HG03378 (cell line): ENCODE measurements around the gene AFTPH.

Experiments
- ATAC-seq: cut with Tn5 transposase; IDR thresholded peaks from one replicate; pipeline ENCODE4 v1.9.1; 2021; ENCODE audit warnings: mild to moderate bottlenecking, moderate library complexity; ENCODE audit not compliant: unreplicated experiment

Gene AFTPH

DNA sequence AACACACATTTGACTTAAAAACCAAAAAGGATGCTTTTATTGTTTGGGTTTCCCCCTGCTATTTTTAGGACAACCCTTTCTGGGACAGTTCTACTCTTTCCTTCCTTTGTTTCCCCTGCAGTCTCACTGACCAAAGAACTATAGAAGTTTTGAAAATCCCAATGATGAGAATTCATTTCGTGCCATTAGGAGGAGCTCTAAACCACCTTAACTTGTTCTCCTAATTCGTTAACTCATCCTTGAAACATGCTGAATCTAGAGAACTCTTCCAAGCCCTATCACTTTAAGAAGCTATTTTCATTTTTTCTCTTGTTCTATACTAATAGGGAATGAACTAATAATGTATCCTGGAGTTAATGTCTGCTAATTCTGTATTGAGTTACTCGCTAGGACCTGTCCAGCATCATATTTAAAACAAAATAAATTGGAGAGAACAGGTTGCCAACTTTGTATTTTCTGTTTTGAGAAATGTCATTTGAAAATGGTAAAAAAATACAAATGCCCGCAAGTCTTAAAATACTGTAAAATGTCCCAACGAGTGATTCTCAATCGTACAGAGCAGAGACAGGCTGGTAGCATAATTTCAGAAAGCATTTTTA is 62.9 kb downstream of the AFTPH start:
- no peak for ATAC-seq

DNA sequence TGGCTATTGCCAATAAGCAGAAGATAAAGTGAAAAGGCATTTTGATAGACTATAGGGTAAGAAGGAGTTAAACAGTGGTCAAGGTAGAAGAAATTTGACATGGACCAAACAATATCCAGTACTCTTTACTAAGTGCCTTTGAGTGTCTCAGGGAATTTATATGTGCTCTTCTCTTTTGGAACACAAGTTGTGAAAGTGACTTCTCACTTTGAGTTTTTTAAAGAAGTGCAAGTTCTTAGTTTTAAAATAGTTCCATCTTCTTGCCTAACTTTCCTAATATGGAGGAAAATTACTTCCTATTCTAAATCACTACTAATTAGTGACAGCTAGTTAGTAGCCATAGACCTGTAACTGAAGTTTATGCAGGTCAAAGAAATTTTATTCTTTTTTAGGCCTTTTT is 63.4 kb downstream of the AFTPH start:
- no peak for ATAC-seq

DNA sequence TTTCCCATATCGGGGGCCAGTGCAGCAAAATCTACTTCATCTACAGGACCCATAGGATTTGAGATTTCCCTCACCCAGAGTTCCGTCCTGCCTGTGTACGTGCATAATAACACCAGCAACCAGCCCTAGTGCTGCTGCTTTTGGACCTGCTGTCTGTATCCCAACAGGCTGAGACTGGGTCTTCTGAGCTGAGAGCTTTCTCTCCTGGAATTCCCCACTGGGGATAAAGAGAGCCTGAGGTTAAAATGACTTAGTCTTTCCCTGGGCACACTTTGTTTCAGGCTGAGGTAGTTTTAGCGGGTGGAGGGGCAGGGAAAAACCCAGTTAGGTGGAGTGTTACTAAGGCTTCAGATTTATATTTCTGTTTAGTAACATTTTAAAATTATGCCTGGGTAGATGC is 67.1 kb downstream of the AFTPH start:
- ATAC-seq, result no peak

DNA sequence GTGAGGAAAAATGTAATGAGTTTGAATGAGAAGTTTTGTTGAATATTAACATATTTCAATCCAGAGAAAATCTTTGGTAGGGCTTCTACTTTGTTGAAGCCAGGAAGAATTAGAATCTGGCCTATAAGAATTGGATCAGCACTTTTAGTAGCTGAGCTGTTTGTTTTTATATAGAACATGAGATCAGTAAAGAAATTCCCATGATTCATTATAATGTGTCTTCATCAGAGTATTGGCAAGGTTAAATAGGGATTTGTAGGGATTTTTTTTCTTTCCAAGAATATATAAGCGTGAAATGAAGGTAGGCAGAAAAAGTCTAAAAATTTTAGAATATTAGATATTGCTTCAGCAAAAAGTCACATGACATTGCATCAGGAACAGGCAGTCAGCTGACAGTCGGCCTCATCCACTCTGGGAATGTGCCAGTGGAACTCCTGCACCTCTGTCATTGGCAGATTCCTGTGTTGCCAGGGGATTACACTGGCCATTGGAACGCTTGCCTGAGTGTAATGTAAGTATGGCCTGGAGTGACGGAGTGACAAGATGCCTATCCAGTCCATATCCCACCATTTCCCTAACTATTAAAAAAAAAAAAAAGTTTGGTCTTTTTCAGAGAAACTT is 69.0 kb downstream of the AFTPH start:
- no peak for ATAC-seq

DNA sequence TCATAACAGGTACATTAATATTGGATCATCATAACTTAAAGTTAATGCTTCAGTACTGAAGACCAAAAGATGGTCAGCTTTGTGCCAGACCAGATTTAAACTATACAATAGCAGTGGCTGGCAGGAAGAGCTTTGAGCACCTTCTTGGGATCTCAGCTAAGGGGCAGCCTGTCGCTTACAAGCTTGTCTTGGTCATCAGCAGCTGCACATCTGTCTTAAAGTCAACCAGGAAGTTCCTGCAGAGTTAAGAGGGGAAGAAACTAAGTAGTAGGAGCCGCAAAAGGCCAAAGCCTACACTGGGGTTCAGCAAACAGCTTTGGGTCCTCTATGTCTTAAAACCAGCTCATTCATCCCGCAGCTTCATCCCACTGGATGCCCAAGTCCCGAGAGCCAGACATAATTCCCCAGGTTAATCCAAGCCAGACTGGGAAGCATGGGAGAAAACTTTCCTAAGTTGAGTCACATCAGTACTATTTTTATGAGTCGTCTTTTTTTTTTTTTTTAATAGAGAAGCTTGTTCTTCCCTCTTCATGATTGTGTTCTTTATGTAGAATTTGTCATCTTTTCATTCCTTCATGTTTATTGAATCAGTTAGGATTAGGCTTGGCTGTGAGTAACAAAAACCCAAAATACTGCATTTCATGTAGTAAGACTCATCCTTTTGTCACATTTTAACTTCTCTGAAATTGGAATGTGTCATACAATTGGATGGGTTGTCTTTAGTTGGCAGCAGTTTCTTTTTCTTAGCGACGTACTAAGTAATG is 70.3 kb downstream of the AFTPH start:
- ATAC-seq, result no peak

DNA sequence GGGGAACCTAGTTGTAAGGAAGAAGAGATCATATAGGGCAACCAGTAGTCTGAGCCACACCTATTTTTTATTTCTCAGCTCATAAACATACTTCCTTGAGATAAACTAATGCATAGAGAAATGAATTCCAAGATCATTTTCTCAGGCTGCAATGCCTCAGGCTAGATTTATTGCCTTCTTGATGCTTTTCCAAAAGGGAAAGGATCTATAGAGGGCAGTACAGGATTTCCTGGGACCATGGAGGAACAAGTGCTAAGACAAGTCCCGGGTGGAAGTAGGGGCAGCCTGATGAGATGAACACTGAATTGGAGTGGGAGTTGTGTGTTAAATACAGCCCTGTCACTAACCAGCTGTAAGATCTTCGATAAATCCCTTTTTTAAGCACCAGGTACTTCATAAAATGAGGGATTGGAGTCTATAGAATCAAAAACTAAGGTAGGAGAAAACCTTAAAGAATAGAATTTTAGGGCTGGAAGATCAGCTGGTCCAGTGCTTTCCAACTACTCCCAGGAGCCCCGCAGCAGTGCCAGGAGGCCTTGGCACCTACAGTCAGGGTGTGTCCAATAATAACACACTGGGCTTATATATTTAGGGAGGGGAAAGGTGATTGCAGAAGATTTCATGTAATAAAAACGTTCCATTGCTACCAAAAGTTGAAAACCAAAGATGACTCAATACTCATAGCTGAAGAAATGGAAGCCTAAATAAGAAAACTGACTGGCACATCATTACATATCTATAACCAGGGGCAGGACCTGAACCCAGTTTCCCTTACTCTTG is 71.5 kb downstream of the AFTPH start:
- ATAC-seq, result no peak

DNA sequence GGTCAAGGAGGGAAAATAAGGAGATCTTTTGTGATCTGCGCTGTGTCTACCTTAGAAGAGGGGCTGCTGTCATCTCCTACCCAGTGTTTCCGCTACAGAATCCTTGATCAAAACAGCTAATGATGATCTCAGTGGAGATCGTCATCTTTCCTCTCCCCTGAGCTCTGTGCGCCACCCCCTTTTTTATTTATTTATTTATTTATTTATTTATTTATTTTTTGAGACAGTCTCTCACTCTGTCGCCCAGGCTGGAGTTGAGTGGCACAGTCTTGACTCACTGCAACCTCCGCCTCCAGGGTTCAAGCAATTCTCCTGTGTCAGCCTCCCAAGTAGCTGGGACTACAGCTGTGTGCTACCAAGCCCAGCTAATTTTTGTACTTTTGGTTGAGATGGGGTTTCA is 74.1 kb downstream of the AFTPH start:
- ATAC-seq, result no peak

DNA sequence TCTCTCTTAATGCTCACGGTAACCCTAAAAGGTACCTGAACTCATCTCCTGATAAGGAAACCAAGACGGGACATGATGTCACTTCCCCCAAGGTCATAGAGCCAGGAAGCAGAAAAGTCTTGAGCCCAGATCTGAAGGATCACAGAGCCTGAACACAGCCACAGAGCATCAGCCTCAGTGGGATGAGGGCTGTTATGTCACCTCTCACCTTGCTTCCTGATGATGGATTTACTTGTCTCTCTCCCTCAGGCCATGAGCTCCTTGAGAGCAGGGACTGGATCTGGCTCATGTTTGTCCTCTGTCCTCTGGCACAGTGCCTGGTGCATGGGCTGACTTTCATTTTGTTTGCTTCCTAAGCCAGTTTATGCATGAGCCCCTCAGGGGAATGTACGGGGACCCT is 75.3 kb downstream of the AFTPH start:
- no peak for ATAC-seq

DNA sequence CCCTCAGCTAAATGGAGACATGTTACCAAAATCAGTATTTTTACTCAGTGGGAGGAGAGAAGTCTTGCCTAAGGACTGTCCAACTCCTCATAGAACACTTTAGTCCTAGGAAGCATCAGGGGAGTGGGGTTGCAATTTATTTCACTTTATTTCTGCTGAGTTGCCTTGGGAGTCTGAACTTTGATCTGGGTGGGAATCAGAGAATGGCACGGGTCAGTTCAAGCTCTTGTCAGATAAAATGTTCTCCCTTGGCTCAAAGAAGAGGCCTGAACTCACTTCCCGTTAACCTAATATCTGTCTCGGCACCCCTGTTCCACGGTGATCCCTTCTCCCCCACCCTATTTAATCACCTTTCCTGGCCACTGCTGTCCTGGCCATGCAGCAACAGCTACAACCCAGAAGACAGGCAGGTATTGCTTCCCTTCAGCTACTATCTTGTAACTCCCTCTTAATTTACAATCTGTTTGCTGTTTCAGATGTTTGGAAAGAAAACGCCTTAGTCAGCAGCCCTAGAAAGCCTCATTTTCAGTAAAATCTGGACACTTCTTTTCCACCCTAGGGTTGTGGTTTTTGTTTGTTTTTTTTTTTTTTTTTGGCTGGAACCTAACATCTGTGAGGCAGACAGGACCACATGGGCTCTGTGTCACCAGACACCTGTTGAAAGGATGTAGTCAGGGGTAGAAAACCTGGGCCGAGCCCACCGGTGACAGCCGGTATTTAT is 77.1 kb downstream of the AFTPH start:
- no peak for ATAC-seq

DNA sequence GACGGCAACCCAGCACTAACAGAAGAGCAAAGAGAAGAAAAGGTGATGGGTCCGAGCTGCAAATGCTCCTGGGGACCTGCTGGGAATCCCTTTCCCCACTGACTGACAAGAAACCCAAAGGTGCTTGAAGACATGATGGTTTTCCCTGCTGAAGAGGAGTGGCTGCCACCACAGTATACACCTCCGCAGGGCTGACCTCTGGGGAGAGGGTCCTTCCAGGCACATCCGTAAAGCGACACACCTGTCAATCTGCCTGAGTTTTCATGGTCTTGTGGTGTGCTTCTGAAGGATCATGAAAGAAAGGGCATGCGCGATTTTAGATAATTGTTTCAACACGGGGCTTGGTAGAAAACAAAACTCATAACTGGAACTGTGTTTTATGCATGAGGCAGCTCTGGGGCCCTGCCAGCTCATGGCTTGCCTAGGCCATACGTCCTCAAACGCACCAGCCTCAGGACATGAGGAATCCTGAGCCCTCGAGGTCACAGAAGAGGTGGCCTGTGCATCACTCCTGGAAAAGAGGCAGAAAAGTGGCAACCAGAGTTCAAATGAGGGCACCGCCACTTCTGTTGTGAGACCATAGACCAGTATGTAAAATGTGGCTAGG is 77.8 kb downstream of the AFTPH start:
- ATAC-seq, result no peak

DNA sequence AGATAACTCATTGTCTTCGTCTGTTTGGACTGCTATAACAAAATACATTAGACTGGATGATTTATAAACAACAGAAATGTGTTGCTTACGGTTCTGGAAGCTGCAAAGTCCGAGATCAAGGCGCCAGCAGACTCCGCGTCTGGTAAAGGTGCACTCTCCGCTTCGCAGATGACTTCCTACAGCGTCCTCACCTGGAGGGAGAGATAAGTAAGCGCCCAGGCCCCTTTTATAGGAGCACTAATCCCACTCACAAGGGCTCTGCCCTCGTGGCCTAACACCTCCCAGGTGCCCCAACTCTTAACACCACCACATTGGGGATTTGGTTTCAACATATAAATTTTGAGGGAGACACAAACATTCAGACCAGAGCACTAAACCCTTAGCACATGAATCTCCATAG is 78.3 kb downstream of the AFTPH start:
- no peak for ATAC-seq

DNA sequence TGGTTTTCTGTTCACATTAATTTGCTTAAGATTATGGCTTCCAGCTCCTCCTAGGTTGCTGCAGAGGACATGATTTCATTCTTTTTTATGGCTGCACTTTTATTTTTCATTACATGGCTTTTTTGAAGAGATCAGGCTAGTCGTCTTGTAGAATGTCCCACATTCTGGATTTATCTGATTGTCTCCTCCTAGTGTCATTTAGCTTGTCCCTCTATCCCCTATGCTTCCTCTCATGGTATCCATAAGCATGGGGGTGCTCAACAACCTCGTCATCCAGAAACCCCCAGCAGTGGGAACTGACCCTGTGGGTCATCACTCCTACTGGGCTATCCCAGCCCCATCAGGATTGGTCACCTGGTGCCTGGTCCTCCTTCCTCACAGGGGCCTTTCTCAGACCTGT is 80.0 kb downstream of the AFTPH start:
- no peak for ATAC-seq

DNA sequence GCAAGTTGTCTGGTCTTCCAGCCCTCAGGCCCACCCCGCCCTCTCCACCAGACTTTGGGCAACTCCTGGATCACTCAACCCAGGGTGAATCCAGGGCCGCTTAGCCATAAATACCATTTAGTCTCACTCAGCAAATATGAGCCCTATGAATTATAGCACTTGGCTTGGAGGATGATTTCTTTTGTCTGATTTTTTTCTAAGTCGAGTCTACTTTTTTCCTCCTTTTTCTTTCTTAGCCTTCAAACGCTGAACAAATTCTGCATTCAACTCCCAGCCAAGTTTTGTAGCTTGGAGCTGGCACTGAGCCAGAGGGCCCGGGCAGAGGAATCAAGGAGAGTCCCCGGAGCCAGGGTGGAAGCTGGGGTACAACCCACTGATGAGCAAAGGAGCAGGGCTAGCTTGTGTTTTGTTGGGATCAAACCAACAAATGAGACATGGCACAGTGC is 80.9 kb downstream of the AFTPH start:
- no peak for ATAC-seq

DNA sequence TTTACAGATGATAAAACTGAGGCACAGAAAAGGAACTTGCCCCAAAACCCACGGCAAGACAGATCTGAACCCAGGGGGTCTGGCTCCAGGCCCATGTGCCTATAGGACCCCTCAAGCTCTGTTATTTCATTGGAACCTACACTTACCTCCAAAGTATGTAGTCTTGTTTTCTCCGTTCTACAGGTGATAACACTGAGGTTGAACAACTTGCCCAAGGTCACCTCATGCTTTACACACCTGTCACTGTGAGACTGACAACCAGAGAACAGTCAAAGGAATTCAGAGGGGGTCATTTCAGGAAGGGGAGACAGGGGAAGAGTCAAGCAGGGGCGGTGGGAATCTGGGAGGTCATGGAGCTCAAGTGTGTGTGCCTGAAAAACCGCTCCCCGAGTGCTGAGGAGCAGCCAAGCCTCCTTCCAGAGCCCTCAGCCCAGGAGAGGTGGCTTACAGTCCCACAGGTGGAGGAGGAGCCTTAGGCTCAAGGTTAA is 81.9 kb downstream of the AFTPH start:
- ATAC-seq, result no peak

DNA sequence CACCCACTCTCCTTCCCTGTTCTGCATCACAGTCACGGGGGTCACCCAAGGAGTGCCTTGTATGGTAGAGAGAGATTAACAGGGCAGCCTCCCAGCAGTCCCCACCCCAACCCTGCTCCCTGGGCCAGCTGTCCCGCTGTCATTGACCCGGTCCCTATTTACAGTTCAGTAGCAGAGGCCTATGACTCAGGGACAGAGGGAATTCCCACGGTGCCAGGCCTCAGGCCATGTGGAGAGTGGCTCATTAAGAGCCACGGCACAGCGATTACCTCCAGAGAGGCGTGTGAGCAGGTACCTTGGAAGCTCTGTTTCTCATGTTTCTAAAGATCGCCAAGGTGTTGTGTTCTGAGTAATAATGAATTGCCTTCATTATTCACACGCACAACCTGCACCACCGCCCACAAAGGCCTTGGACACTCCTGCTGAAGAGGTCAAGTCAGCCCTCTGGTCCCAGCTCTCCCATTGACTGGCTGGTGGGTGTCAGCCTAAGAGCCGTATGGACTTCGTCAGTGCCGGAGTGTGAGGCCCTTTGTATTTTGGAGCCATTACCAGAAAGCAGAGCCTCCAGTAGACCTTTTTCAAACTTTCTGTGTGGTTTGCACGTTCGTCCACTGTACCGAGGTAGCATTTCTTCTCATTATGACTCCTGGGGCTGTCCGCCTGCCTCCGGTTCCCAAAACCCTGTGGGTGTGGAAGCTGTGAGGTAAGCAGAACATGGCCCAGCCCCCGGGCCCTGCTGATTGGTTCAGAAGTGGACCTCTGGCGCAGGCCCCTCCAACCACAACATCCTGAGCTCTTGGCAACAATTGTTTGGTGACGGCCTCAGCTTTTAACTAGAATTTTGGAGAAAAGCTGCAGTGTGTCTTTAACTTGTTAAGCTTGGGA is 82.6 kb downstream of the AFTPH start:
- peak; percentile 90 for ATAC-seq

DNA sequence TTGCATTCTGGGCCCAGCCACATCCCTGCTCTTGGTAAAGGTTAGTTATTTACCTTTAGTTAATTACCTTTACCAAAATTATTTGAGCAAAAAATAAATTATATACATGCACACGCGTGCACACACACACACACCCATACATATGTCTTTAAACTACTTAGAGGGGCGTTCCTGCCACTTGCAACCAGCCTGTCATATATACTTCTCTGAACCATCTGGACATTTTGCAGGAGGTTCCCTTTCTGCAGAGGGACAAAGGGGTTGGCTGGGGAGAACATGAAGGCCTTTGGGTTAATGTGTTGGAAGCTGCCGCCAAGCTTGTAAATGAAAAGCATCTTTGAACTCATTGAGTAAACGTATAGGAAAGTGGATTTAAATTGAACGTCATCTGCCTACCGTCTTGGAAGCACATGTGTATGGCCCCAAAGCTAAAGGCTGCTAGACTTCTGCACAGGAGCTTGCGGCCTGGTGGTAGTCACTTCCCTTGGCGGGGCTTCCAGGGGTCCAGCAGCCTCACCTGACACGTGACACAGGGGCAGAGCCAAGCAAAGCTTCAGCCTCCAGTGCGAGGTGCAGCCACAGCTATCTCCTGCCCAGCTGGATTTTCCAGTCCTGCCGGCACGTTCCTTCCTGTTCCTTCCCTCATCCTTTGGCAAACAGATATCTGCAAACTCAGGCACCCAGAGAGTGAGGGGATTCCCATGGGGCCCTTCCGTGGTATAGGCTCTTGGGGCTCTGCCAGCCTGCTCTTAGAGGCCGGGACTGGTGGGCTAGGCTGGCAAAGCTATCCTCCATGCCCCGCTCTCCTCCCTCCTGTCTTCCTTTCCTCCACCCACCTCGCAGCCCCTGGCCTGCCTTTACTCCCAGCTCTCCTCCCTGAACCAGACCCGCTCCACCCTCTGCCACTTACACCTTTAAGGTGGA is 83.5 kb downstream of the AFTPH start:
- ATAC-seq, result no peak

DNA sequence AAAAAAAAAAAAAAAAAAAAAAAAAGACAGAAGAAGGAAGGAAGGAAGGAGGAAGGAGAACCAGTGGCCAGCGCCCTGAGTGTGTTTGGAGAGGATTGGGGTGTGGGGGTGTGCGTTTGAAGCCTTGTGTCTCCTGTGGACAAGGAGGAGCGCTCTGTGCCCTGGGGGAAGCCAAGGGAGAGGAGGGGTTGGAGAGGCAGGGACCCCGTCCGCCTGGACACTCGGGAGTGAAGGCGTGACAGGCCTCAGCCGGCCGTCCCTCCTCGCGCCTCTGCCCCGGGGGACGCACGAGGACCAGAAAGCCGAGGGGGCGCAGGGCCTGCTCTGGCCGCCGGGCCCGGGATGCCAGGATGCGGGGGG is 84.7 kb downstream of the AFTPH start:
- no peak for ATAC-seq

DNA sequence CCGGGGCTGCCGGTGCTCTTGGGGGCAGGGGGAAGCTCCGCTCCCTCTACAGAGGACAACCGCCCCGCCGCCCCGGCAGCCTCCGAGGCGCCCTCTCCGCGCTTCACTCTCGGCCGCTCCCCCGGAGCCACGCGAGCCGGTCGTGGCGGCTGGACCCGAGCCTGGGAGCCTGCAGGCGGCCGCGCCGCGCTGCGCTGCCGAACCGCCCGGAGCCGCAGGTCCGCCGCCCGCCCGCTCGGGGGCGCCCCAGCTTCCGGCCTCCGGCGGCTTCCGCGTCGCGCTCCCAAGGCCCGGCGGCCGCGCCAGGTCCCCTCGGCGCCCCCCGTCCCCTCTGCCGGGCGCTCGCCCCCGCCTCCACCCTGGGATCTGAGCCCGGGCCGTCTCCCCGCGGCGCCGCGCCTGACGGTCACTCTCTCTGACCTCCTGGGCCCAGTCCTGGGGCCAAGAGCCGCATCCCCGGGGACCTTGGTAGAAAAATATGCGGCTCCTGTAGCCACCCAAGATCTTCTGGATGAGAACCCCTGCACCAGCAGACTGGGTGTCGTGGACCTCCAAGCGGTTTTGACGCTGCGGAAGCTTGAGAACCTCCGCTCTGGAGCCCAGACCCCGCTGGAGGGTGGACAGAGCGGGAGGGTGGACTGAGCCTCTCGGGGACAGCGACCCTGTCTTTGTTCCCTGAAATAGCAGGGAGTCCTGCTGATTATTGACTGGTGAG is 85.3 kb downstream of the AFTPH start:
- no peak for ATAC-seq
